SK-N-MC (cell line): ENCODE measurements around the gene ABI3.
"Not testable (repeated sequence)": the region's sequence is repeated elsewhere in the genome, so short reads cannot be mapped to it uniquely, and the experiment has no call there.

Experiments
- DNase-seq: peaks from one replicate; pipeline ENCODE4 v3.0.0-alpha.2; 2011; ENCODE audit warnings: low read depth, low spot score
- H3K27ac ChIP-seq: fragments of 200-600 bp; sonication (generic); 2 replicates; pipeline ENCODE4 v1.5.1; 2016; ENCODE audit warnings: mixed run types
- H3K36me3 ChIP-seq: fragments of 200-600 bp; sonication (generic); 2 replicates; pipeline ENCODE4 v1.6.1; 2017; ENCODE audit warnings: antibody characterized with exemption, low read length, mixed read lengths; ENCODE audit not compliant: insufficient read depth
- H3K4me3 ChIP-seq: fragments of 200-600 bp; sonication (generic); 2 replicates; pipeline ENCODE4 v1.5.1; 2016
- H3K9ac ChIP-seq: fragments of 200-600 bp; sonication (generic); 2 replicates; pipeline ENCODE4 v1.8.0; 2017; ENCODE audit warnings: mixed run types, mixed read lengths; ENCODE audit not compliant: insufficient read length
- H3K9me3 ChIP-seq: fragments of 200-600 bp; sonication (generic); 2 replicates; pipeline ENCODE4 v1.6.1; 2017; ENCODE audit warnings: low read depth, mild to moderate bottlenecking, antibody characterized with exemption, low read length, moderate library complexity, mixed read lengths
- EZH2 ChIP-seq: fragments of 200-600 bp; sonication (generic); IDR thresholded peaks from one replicate; pipeline ENCODE4 v1.6.1; 2017; ENCODE audit warnings: antibody characterized with exemption
- FOXP2 ChIP-seq: optimal IDR thresholded peaks from 2 replicates; pipeline ENCODE3; 2011; ENCODE audit warnings: mild to moderate bottlenecking, moderate library complexity; ENCODE audit not compliant: insufficient read depth; ENCODE audit errors: extremely low read length, control extremely low read depth
- POLR2AphosphoS5 ChIP-seq: IDR thresholded peaks from 2 replicates; pipeline ENCODE4 v1.6.1; 2012; ENCODE audit warnings: mild to moderate bottlenecking, low read depth, low read length, borderline replicate concordance

The ABI3 gene

GRCh38 chr17:49210158-49211029 lies at the start of gene ABI3, which contains the start of gene GNGT2:
TSS of gene ABI3 (plus strand) at chr17:49210707. CDS start at chr17:49210725, 18 bp downstream.
TSS of gene GNGT2 (minus strand) at chr17:49210574. CDS start at chr17:49207422, 3,152 bp downstream.
- Histone ChIP-seq H3K36me3 (no peaks in the 10 kb centered on the region), H3K27ac (no peak within 1 kb of the TSS), H3K4me3 (peak within 1 kb of the TSS; percentile 59), H3K9ac (peak within 1 kb of the TSS; percentile 22), H3K9me3 (no peaks in the 10 kb centered on the region)
- TF ChIP-seq FOXP2 (no peak), POLR2AphosphoS5 (peak; percentile 37; the same call in 1 of the 2 replicates)
- DNase-seq: no peak

- no peak for DNase-seq
- H3K27ac ChIP-seq: no peak overlapping the region
- no peaks in the 10 kb centered on the region for H3K9me3 ChIP-seq
- TF ChIP-seq EZH2 (no peak), FOXP2 (no peak), POLR2AphosphoS5 (no peak)
- no peaks in the 10 kb centered on the region for H3K36me3 ChIP-seq
- no peak overlapping the region for H3K4me3 ChIP-seq
- H3K9ac ChIP-seq: no peak overlapping the region
These were observed 47.6 kb upstream of the ABI3 start for GRCh38 chr17:49162866-49163265.

GRCh38 chr17:49165143-49165542 lies 45.4 kb upstream of the ABI3 start:
- Histone ChIP-seq H3K4me3 (no peak overlapping the region), H3K9me3 (no peaks in the 10 kb centered on the region), H3K36me3 (no peaks in the 10 kb centered on the region), H3K9ac (no peak overlapping the region), H3K27ac (no peak overlapping the region)
- TF ChIP-seq FOXP2 (no peak), EZH2 (no peak), POLR2AphosphoS5 (no peak)
- no peak for DNase-seq

- no peaks in the 10 kb centered on the region for H3K36me3 ChIP-seq
- H3K9ac ChIP-seq: no peak overlapping the region
- H3K4me3 ChIP-seq: no peak overlapping the region
- no peak for TF ChIP-seq EZH2
- TF ChIP-seq FOXP2: no peak
- TF ChIP-seq POLR2AphosphoS5: no peak
- no peak overlapping the region for H3K27ac ChIP-seq
- H3K9me3 ChIP-seq: no peaks in the 10 kb centered on the region
- no peak for DNase-seq
These were observed 41.8 kb upstream of the ABI3 start for GRCh38 chr17:49168706-49169105.

GRCh38 chr17:49170216-49170615 lies 40.3 kb upstream of the ABI3 start:
- Histone ChIP-seq H3K36me3 (no peaks in the 10 kb centered on the region), H3K27ac (no peak overlapping the region), H3K9ac (no peak overlapping the region), H3K4me3 (no peak overlapping the region), H3K9me3 (no peaks in the 10 kb centered on the region)
- TF ChIP-seq EZH2 (no peak), FOXP2 (no peak), POLR2AphosphoS5 (no peak)
- no peak for DNase-seq

GRCh38 chr17:49170711-49171110 lies 39.8 kb upstream of the ABI3 start:
- H3K4me3 ChIP-seq, H3K36me3 ChIP-seq, DNase-seq, H3K27ac ChIP-seq, H3K9ac ChIP-seq, H3K9me3 ChIP-seq: not testable (repeated sequence)

- not testable (repeated sequence) for H3K9ac ChIP-seq, H3K9me3 ChIP-seq, H3K36me3 ChIP-seq
These were observed 34.5 kb upstream of the ABI3 start for GRCh38 chr17:49175978-49176377.

GRCh38 chr17:49180303-49180702 lies 30.2 kb upstream of the ABI3 start:
- no peak for DNase-seq
- Histone ChIP-seq H3K9me3 (no peaks in the 10 kb centered on the region; the same call in 1 of the 2 replicates), H3K27ac (no peak overlapping the region), H3K36me3 (no peaks in the 10 kb centered on the region), H3K4me3 (no peak overlapping the region), H3K9ac (no peak overlapping the region)
- no peak for TF ChIP-seq FOXP2

More at GRCh38 chr17:49175978-49176377, 34.5 kb upstream of the ABI3 start:
- not testable (repeated sequence) for H3K4me3 ChIP-seq, DNase-seq, H3K27ac ChIP-seq

GRCh38 chr17:49180998-49181635 lies 29.4 kb upstream of the ABI3 start:
- no peak overlapping the region for H3K9ac ChIP-seq
- no peak for DNase-seq
- H3K36me3 ChIP-seq: no peaks in the 10 kb centered on the region
- no peak for TF ChIP-seq FOXP2
- no peak for TF ChIP-seq EZH2
- TF ChIP-seq POLR2AphosphoS5: no peak
- H3K4me3 ChIP-seq: no peak overlapping the region
- H3K9me3 ChIP-seq: no peaks in the 10 kb centered on the region; the same call in 1 of the 2 replicates
- H3K27ac ChIP-seq: no peak overlapping the region
